Cortex of kidney (tissue), 1 donor: ENCODE data around the gene UGT1A1.

Source experiments
- DNase-seq: peaks from one replicate; lab custom pipeline; 2025; lab: John Stamatoyannopoulos, UW

UGT1A1 gene

DNA sequence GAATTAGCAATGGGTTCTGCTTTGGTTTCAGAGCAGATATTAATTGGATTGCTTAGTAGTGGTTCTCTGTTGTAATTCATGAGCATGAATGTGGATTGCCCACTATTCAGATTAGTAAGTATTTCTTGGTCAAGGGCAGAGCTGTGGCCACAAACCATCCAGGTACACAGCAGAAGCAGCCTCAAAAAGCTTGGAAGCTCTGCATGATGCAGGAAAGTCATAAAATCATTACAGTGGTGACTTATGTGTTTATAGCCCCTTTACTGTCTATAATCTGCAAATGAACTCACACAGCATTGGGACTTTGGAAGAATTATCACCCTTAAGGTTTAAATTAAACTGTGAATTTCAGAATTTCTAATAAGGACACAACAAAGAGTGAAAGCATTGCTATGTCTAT, 1.9 kb upstream of the UGT1A1 start:
- DNase-seq, result no peak

DNA sequence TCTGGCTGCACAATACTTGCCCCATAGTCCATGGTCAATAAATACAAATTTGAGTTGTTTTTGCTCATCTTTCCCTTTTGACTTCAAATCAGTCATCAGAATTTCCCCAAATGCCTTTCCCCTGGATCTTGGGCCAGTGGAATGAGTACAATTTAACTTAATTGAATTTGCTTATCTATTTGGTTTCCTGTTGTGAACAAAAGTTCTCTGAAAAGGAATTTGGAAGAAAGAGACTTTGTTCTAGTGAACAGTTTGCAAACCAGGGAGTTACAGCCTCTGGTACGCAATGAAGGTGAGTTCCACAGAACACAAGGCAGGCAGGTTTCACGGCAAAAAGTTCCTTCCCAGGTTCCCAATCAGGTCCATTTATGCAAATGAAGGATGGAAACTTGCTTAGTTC, 1.2 kb upstream of the UGT1A1 start:
- DNase-seq, result no peak

DNA sequence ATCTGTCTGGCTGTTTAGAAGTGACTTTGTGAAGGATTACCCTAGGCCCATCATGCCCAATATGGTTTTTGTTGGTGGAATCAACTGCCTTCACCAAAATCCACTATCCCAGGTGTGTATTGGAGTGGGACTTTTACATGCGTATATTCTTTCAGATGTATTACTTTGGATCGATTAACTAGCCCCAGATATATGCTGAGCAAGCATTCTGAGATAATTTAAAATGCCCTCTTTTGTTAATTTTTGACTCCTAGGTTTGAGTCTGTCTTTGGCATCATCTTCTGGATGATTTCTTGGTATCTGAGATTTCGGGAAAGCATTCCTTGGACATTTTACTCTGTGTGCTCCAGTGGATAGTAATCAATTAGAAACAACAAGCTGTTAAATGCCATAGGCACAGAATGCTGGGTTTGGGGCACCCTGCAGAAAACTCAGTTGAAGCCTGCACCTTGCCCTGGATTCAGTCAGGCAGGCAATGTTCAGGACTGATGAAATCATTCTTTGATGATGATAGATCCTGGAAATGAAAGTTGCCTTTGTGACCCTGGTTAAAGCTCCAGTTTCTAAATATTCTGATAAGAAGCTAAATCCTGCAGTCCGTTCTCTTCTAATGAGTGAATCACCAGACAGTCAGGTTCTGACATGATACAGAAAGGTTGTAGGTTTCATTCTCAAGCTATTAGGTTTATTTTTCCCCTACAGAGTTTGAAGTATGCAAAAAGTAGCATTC, 1.1 kb downstream of the UGT1A1 start:
- DNase-seq, result no peak

DNA sequence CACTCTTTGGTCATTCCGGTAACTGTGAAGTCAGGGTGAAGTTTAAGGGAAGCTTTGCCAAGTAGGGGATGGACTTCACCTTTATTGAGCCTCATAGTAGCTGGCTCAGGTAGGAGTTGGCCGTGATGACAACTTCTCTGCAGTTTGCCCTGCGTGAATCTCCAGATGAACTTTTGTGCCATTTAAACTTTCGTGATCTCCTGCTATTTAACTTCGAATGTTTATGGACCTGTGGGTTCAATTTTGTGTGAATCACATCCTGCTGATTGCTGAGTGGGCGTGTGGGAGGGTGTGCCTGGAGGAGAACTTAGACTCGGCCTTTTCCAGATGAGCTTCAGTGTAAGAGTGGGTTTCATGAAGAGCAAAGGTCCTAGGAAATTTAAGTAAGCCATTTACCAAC, 4.2 kb downstream of the UGT1A1 start:
- no peak for DNase-seq

DNA sequence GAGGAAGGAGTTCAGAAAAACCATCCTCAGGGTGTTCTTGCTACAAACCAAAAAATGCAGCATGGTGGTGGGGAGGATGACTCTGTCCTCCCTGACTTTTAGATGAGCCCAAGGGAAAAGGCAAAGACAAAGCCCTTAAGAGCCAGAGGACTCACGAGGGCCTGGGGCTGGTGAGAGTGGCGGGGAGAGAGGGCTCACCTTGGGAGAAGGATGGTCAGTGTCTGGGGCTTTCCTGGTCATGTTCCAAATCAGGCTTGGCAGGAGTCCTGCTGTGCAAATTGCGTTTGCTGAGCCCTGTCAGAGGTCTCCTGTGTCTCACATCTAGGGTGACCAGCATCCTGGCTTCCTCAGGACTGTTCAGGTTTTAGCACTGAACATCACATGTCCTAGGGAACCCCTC, 4.7 kb downstream of the UGT1A1 start:
- DNase-seq, result no peak

DNA sequence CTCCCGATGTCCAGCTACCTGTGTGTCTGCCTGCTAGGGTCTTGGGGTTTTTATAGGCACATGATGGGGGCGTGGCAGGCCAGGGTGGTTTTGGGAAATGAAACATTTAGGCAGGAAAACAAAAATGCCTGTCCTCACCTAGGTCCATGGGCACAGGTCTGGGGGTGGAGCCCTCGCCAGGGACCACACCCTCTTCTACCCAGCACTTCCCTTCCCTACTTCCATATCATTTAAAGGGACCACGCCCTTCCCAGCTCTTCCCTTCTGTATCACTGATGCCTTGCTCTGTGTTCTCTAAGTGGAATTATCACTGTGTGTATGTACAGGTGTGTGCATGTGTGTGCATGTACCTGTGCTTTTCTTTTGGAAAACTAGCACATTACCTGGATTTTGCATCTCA, 6.3 kb downstream of the UGT1A1 start:
- DNase-seq, result no peak

DNA sequence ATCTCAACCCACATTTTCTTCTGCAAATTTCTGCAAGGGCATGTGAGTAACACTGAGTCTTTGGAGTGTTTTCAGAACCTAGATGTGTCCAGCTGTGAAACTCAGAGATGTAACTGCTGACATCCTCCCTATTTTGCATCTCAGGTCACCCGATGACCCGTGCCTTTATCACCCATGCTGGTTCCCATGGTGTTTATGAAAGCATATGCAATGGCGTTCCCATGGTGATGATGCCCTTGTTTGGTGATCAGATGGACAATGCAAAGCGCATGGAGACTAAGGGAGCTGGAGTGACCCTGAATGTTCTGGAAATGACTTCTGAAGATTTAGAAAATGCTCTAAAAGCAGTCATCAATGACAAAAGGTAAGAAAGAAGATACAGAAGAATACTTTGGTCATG, 8.0 kb downstream of the UGT1A1 start:
- DNase-seq, result no peak

DNA sequence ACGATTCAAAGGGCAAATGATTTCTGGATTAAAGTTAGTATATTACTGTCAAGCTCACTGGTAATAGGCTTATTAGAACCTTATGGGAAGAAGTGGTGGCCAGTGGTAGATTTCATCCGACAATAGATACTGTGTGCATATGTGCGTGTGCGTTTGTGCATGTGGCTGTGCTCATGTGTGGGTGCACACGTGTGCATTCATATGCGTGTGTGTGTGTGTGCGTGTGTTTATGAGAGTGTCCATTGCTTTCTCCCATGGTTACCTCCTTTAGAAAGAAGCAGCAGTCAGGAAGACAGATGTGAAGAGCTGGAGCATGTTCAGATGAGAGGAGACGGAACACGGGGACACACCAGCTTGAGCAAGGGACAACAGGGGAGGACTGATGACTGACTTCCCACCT, 9.2 kb downstream of the UGT1A1 start:
- no peak for DNase-seq

DNA sequence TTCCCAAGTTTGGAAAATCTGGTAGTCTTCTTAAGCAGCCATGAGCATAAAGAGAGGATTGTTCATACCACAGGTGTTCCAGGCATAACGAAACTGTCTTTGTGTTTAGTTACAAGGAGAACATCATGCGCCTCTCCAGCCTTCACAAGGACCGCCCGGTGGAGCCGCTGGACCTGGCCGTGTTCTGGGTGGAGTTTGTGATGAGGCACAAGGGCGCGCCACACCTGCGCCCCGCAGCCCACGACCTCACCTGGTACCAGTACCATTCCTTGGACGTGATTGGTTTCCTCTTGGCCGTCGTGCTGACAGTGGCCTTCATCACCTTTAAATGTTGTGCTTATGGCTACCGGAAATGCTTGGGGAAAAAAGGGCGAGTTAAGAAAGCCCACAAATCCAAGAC, 12.1 kb downstream of the UGT1A1 start:
- DNase-seq, result no peak

DNA sequence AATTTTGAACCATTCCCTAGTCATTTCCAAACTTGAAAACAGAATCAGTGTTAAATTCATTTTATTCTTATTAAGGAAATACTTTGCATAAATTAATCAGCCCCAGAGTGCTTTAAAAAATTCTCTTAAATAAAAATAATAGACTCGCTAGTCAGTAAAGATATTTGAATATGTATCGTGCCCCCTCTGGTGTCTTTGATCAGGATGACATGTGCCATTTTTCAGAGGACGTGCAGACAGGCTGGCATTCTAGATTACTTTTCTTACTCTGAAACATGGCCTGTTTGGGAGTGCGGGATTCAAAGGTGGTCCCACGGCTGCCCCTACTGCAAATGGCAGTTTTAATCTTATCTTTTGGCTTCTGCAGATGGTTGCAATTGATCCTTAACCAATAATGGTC, 12.5 kb downstream of the UGT1A1 start:
- DNase-seq, result no peak

DNA sequence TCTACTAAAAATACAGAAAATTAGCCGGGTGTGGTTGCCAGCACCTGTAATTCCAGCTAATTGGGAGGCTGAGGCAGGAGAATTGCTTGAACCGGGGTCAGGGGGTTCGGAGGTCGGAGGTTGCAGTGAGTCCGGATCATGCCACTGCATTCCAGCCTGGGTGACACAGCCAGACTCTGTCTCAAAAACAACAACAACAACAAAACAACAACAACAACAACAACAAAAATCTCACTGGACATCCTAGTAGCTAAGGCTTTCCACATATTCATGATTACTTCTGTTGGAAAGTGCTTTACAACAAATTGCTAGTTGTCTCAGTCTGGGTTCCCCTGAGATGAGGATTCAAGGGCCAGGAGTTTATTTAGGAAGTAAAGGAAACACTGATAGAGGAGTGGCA, 13.8 kb downstream of the UGT1A1 start:
- DNase-seq, result no peak

DNA sequence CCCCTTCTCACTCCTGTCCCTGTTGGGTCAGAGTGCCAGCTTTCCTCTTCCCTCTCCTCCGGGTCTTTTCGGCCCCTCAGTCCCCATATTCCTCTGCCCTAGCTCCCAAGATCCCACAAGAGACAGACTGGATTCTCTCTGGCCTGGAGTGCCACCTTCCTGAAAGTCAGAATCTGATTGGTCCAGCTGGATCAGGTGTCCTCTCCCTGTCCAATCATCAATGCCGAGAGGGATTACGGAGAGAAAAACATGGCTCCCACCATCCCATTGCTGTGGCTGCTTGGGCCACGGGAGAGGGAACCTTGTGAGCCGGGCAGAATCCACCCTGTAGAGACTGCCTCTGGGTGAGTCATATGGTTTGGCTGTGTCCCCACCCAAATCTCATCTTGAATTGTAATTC, 15.3 kb downstream of the UGT1A1 start:
- no peak for DNase-seq

DNA sequence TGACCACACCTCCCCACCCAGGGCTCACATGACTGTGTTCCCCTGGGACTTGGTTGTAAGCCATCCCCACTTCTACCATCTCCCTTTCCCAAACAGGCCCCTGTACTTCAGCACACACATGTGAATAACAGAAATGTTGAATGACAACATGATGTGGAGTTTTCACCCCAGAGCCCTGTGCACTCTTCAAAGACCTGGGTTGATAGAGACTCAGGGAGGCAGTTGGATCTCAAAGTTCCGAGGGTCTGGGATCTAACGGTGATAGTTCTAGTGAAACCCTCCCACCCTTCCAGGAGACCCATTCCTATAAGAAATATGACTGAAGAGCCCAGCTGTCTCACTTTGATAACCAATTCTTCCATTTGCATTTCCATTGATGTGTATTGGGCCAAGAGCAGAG, 18.0 kb downstream of the UGT1A1 start, which contains the start of gene MROH2A:
TSS of gene MROH2A (plus strand) at position 301 of the 400 bp plus-strand sequence. CDS start 1,029 bp downstream, outside the sequence.
- DNase-seq, result no peak

DNA sequence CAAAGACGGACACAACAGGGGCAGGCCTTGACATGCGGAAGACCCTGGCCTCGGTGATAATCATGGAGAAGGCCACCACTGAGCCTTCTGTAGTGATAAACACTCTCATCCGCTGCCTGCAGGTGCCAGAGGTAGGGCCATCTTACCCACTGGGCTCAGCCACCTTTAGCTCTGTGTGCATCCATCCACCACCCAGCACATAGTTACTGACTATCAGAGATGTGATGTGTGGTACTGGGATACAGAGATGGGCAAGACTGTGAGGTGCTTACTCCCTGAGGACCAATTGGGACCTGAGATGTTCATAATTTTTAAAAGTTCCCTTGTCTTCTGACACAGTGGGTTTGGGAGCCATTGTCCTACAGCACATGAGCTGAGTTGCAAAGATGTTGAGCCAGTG, 19.7 kb downstream of the UGT1A1 start:
- DNase-seq, result no peak

DNA sequence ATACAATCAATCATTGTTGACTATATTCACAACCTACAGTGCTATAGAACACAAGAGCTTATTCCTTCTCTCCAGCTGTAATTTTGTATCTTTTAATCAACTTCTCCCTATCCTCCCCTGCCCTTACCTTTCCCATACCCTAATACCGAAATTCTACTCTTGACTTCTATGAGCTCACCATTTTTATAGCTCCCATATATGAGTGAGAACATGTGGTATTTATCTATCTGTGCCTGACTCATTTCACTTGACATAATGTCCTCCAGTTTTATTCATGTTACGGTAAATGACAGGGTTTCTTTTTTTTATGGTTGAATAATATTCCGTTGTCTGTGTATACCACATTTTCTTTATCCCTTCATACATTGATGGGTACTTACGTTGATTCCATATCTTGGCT, 20.7 kb downstream of the UGT1A1 start:
- no peak for DNase-seq

DNA sequence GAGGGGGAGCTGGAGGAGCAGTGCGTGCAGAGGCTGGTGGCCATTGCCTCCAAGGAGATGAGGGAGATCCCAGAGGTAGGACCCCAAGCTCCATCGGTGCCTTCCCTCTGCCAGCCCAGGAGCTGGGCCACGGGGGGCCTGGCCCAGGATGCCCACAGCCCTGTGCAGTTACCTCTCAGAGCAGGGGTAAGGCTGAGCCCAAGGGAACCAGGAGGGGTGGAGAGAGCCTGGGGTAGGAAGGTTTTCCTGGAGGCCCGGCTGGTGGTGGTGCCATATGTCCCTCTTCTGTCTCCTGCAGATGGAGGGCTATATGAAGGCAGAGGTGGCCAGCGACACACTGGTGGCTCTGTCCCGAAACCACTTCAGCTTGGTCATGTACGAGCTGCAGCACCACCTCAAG, 29.5 kb downstream of the UGT1A1 start:
- no peak for DNase-seq

DNA sequence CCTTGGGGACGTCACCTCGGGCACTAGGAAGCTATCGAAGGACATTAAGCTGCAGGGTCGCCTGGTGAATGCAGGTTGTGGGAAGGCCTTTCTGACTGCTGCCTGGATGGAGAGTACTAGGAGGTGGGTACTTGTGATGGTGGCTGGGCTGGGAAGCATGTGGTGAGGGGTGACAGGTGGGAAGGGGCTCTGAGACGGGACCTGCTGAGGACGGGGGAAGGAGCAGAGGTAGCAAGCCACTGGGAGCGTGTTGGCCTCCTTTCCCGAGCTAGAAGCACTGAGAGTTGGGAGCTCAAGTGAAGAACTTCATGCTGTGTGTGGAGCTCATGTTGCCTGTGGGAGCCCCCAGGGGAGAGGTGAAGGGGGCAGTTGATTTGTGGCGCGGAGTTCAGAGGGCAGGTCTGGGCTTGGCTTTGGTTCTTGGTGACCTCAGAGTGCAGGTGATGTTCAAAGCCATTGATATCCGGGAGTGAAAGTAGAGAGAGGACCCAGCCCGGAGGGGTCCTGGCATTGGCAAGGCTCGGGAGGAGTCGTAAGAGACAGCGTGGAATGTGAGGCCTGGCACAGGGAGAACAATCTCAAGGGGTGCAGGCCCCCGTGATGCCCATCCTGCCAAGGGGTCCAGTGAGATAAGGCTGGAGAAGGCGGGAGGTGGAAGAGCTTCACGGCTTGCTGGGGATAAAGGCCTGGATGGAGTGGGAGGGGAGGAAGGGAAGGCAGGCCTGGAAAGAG, 31.2 kb downstream of the UGT1A1 start:
- no peak for DNase-seq

DNA sequence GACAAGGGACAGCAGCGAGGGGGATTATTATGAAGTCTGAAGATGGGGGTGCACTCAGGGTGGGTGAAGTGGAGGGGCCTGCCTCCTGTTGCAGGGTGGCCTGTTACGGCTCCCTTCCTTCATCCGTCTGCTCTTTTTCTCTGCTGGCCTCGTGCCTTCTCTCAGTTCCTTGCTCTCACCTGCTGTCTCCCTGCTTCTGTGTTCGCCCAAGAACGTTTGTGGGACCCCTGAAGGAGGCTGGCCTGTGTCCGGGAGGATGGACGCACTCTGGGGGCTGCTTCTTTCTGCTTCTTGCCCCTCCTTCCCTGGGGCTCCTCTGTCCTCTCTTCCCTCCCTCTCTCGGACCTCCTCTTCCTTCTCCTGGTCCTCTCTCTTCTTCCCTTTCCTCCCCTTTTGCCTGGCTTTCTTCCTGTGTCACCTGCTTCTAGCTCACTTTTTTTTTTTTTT, 31.8 kb downstream of the UGT1A1 start:
- DNase-seq, result no peak

DNA sequence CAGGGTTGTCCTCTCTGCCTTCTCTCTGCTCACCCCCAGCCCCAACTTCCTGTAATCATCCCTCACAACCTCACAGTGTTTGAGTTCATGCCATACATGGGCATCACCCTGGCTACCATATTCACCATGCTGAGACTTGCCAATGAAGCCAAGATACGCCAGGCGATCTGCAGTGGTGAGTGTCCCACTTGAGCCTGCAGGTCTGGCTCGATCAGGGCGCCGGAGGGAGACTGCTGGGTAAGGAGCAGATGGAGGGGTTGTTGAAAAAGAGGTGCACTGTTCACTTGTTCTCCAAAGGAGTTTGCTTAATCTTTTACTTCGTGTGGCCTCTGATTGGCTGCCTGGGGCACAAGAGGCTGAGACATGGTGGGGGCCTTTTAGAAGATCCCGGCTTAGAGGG, 32.6 kb downstream of the UGT1A1 start:
- DNase-seq, result no peak

DNA sequence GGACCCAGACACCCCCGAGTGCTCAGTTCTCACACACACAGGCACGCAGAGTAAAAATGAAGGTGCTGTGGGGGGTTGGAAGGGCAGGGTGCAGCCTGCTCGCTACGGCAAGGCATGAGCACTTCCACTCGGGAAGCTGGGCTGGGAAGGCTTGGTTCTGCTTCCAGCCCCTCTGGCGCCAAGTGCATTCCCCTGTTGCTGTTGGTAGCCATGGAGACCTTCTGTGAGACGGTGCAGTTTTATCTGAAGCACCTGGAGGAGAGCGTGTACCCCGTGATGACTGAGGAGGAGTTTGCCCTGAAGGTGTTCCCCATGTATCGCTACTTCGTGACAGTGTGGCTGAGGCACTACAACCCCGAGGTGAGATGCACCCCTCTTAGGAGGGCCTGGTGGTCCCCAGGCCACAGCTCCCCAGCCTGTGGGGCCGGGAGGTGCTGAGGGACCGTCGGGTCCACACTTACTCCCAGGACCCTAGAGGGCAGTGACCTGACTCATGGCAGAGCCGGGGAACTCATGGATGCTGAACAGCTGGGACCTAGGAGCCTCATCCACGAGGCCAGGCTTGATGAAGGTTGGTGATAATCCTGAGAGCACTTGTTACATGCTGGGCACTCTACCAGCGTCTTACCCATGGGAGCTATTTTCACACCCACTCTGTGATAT, 33.5 kb downstream of the UGT1A1 start:
- DNase-seq, result no peak

DNA sequence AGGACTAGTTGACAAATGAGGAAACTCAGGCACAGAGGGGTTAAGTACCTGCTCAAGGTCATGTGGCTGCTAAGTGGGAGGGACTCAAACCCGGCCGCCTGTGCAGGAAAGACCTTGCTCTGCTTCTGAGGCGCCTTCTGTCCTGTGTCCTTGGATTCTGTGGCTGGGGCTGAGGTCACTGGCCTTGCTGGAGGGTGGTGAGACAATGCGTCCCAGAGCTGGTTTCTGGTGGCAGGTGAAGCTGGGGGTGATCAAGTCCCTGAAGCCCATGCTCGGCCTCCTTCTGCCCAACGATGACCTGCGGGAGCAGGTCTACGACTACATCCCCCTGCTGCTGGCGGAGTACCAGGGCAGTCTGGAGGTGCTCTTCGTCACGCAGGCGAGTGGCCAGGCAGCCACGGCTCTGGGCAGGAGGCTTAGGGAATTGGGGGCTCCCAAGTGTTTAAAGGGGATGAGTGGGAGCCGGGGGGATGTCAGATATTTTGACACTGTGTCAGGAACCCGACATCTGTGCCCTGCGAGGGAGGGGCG, 34.1 kb downstream of the UGT1A1 start:
- no peak for DNase-seq

DNA sequence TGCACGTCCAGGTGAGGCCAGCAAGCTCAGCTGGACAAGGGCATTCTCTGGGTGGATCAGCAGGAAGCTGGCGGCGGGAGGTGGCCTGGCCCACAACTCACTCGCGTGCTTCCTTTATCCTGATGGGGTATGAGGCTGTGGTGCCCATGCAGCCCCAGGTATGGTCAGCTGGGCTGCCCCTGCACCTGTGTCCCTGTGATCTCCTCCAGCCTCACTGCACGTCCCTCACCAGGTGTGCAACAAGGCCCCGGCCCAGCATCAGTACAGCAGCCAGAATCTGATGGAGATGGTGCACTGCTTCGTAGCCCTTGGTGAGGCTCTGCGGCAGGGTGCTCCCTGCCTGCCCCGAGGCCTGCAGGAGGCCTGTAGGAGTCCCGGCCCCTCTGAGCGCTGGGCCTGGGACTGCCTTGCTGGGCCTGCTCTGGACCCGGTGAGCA, 35.7 kb downstream of the UGT1A1 start:
- no peak for DNase-seq

DNA sequence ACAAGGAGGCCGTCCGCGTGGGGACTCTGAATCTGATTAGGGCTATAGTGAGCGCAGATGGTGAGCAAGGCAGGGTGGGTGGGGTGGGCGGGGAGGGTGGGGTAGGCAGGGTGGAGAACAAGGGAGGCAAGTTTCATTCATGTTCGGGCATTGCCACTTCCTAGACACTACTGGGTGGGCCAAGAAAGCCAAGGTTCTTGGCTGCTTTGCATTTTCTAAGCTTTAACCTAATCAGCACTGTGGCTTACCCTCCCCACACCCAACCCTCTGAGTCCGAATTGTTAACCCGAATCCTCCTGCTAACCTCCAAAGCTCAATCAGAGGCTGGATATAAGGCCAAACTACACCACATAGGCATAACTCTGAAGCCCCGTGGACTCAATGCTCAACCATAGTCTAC, 36.2 kb downstream of the UGT1A1 start:
- no peak for DNase-seq
